Measurements from ENCODE around the gene DTNA.

- TF ChIP-seq YY1 (IDR thresholded peaks at IDR 0.05; ENCODE audit: low read depth, low read length) (0 out of 2 replicates have a peak, but pooled peaks have one; percentile 9), TEAD4 (IDR thresholded peaks at IDR 0.05; ENCODE audit: low read depth, low read length) (no peak), CTCF (IDR thresholded peaks at IDR 0.05; ENCODE audit: control extremely low read depth in 1 of 3, insufficient read depth in 1 of 3, low read depth in 1 of 3, low read length in 3 of 3) (no peak), SIN3A (conservative IDR thresholded peaks at IDR 0.05 in 1 of 2, IDR thresholded peaks at IDR 0.05 in 1 of 2; ENCODE audit: low read depth in 1 of 2, low read length in 2 of 2) (no peak)
Observed at GRCh38 chr18:34726286-34727004, 16.3 kb downstream of the DTNA start.
